Smooth muscle cell (in vitro differentiated cells): ENCODE data around the gene SERPINA5. TPM values are rescaled to one million over a fixed set of nuclear protein-coding genes. Genes with fewer than 3 reads are reported as not detected.
"Not testable (repeated sequence)": the region's sequence is repeated elsewhere in the genome, so short reads cannot be mapped to it uniquely, and the experiment has no call there.

Source experiments
- DNase-seq: peaks from one replicate; lab custom pipeline; 2025; ENCODE audit not compliant: unreplicated experiment; lab: John Stamatoyannopoulos, UW
- H2AFZ ChIP-seq: fragments of 200-600 bp; sonication (generic); 2 replicates; pipeline ENCODE4 v1.6.0; 2016; ENCODE audit warnings: antibody characterized with exemption, low read depth, mild to moderate bottlenecking
- H3F3A ChIP-seq: fragments of 200-600 bp; sonication (generic); 2 replicates; pipeline ENCODE4 v1.6.0; 2017; ENCODE audit warnings: antibody characterized with exemption, low read depth
- H3K27ac ChIP-seq: fragments of 200-600 bp; sonication (generic); 2 replicates; pipeline ENCODE4 v1.5.1; 2016; ENCODE audit warnings: low read depth, mild to moderate bottlenecking
- H3K27me3 ChIP-seq: fragments of 200-600 bp; sonication (generic); 2 replicates; pipeline ENCODE4 v1.6.1; 2016; ENCODE audit warnings: low read depth, mild to moderate bottlenecking
- H3K36me3 ChIP-seq: fragments of 200-600 bp; sonication (generic); 2 replicates; pipeline ENCODE4 v1.5.1; 2016; ENCODE audit warnings: low read depth
- H3K4me1 ChIP-seq: fragments of 200-600 bp; sonication (generic); 2 replicates; pipeline ENCODE4 v1.5.1; 2016; ENCODE audit warnings: low read depth
- H3K4me2 ChIP-seq: fragments of 200-600 bp; sonication (generic); 2 replicates; pipeline ENCODE4 v1.6.0; 2016; ENCODE audit warnings: mild to moderate bottlenecking
- H3K4me3 ChIP-seq: fragments of 200-600 bp; sonication (generic); 2 replicates; pipeline ENCODE4 v1.5.1; 2016; ENCODE audit warnings: mild to moderate bottlenecking
- H3K79me2 ChIP-seq: fragments of 200-600 bp; sonication (generic); 2 replicates; pipeline ENCODE4 v1.6.0; 2016; ENCODE audit warnings: low read depth, mild to moderate bottlenecking
- H3K9ac ChIP-seq: fragments of 200-600 bp; sonication (generic); 2 replicates; pipeline ENCODE4 v1.6.0; 2016; ENCODE audit warnings: low read depth
- H3K9me3 ChIP-seq: fragments of 200-600 bp; sonication (generic); replicated peaks from 2 replicates; pipeline ENCODE4 v1.5.1; 2016; ENCODE audit warnings: low read depth
- H4K20me1 ChIP-seq: fragments of 200-600 bp; sonication (generic); 2 replicates; pipeline ENCODE4 v1.6.0; 2016; ENCODE audit warnings: low read depth
- CTCF ChIP-seq: fragments of 200-600 bp; sonication (generic); IDR thresholded peaks from 2 replicates; pipeline ENCODE4 v1.5.1; 2017; ENCODE audit warnings: borderline replicate concordance, mild to moderate bottlenecking, antibody characterized with exemption; ENCODE audit not compliant: insufficient read depth, poor library complexity, severe bottlenecking
- WGBS: methylation state at CpG from one replicate; pipeline ENCODE4 v1.1.7; 2016; ENCODE audit warnings: low lambda C conversion rate; 5-methylcytosine and 5-hydroxymethylcytosine counted together
- polyA plus RNA-seq: library from polyadenylated mRNA; unstranded; fragments of >200 nt; fragmentation: Nextera tagmentation; extraction: Ambion mirVana; gene quantifications from 2 replicates; pipeline ENCODE4 v1.2.1, GENCODE V29; 2016
- total RNA-seq: library from RNA; depleted of rRNA; stranded (reverse); fragments of >200 nt; gene quantifications from 2 replicates; pipeline ENCODE4 v1.2.3, GENCODE V29; 2014

SERPINA5 gene
- total and polyA plus RNA-seq, 2 experiments from 2014 or later: 0.27 to 0.43 TPM

GRCh38 chr14:94635154-94635553 lies 53.9 kb downstream of the SERPINA5 start:
- H2AFZ ChIP-seq: no peak overlapping the region
- H3K79me2 ChIP-seq: no peaks in the 10 kb centered on the region
- WGBS: 80% methylated on average over 1 of the region's 1 CpG
- H3F3A ChIP-seq: no peaks in the 10 kb centered on the region
- no peak overlapping the region for H3K27ac ChIP-seq
- no peaks in the 10 kb centered on the region for H4K20me1 ChIP-seq
- H3K27me3 ChIP-seq: peaks cover 5% of the 10 kb centered on the region
- no peaks in the 10 kb centered on the region for H3K4me1 ChIP-seq
- no peak overlapping the region for H3K9ac ChIP-seq
- no peak for DNase-seq
- H3K4me2 ChIP-seq: no peak overlapping the region
- no peak for TF ChIP-seq CTCF
- no peaks in the 10 kb centered on the region for H3K36me3 ChIP-seq
- no peaks in the 10 kb centered on the region for H3K9me3 ChIP-seq
- no peak overlapping the region for H3K4me3 ChIP-seq

- no peak overlapping the region for H3K27ac ChIP-seq
- H3K9me3 ChIP-seq: no peaks in the 10 kb centered on the region
- H3K4me3 ChIP-seq: no peak overlapping the region
- no peaks in the 10 kb centered on the region for H3F3A ChIP-seq
- no peaks in the 10 kb centered on the region for H3K4me1 ChIP-seq
- no peaks in the 10 kb centered on the region for H3K79me2 ChIP-seq
- TF ChIP-seq CTCF: no peak
- H2AFZ ChIP-seq: no peak overlapping the region
- DNase-seq: no peak
- peaks cover 5% of the 10 kb centered on the region for H3K27me3 ChIP-seq
- no peaks in the 10 kb centered on the region for H4K20me1 ChIP-seq
- no peak overlapping the region for H3K4me2 ChIP-seq
- H3K36me3 ChIP-seq: no peaks in the 10 kb centered on the region
- 69% methylated on average over 2 of the region's 2 CpGs for WGBS
- H3K9ac ChIP-seq: no peak overlapping the region
These were observed 55.7 kb downstream of the SERPINA5 start for GRCh38 chr14:94636744-94637412.

- H3K9ac ChIP-seq, H3K36me3 ChIP-seq, H3K4me2 ChIP-seq, H3K27me3 ChIP-seq, H3F3A ChIP-seq, H3K4me1 ChIP-seq, H2AFZ ChIP-seq, H3K4me3 ChIP-seq, H3K79me2 ChIP-seq, H4K20me1 ChIP-seq, DNase-seq, H3K9me3 ChIP-seq, H3K27ac ChIP-seq: not testable (repeated sequence)
- WGBS: 93% methylated on average over 7 of the region's 8 CpGs
These were observed 56.6 kb downstream of the SERPINA5 start for GRCh38 chr14:94637814-94638213.

- WGBS: 94% methylated on average over 2 of the region's 2 CpGs
- Histone ChIP-seq H2AFZ (no peak overlapping the region), H3K4me1 (no peaks in the 10 kb centered on the region), H3F3A (no peaks in the 10 kb centered on the region), H4K20me1 (no peaks in the 10 kb centered on the region), H3K36me3 (no peaks in the 10 kb centered on the region), H3K4me3 (no peak overlapping the region), H3K27me3 (peaks cover 5% of the 10 kb centered on the region), H3K79me2 (no peaks in the 10 kb centered on the region), H3K27ac (no peak overlapping the region), H3K9me3 (no peaks in the 10 kb centered on the region), H3K4me2 (no peak overlapping the region), H3K9ac (no peak overlapping the region)
- DNase-seq: no peak
- no peak for TF ChIP-seq CTCF
These were observed 57.1 kb downstream of the SERPINA5 start for GRCh38 chr14:94638339-94638738.
